Osteocyte (in vitro differentiated cells): ENCODE results near the gene SIL1. TPM values are rescaled to one million over a fixed set of nuclear protein-coding genes. Genes with fewer than 3 reads are reported as not detected.

ENCODE experiments used
- DNase-seq: peaks from one replicate; pipeline ENCODE4 v3.0.0; 2021; ENCODE audit warnings: mixed read lengths; ENCODE audit not compliant: unreplicated experiment; ENCODE audit errors: extremely low spot score
- H3K27ac Mint-ChIP-seq: one replicate; pipeline ENCODE4 v1.8.0; 2021; ENCODE audit warnings: mild to moderate bottlenecking, mixed read lengths; ENCODE audit not compliant: unreplicated experiment
- H3K27me3 Mint-ChIP-seq: one replicate; pipeline ENCODE4 v1.8.0; 2021; ENCODE audit warnings: mixed read lengths; ENCODE audit not compliant: unreplicated experiment
- H3K36me3 Mint-ChIP-seq: one replicate; pipeline ENCODE4 v1.8.0; 2021; ENCODE audit warnings: mixed read lengths; ENCODE audit not compliant: unreplicated experiment
- H3K4me1 Mint-ChIP-seq: one replicate; pipeline ENCODE4 v1.8.0; 2021; ENCODE audit warnings: mixed read lengths; ENCODE audit not compliant: unreplicated experiment
- H3K4me3 Mint-ChIP-seq: one replicate; pipeline ENCODE4 v1.8.0; 2021; ENCODE audit warnings: mild to moderate bottlenecking, moderate library complexity, mixed read lengths; ENCODE audit not compliant: unreplicated experiment
- H3K9me3 Mint-ChIP-seq: one replicate; pipeline ENCODE4 v1.8.0; 2021; ENCODE audit warnings: mixed read lengths; ENCODE audit not compliant: unreplicated experiment
- total RNA-seq: library from RNA; stranded (reverse); gene quantifications from 2 replicates; pipeline ENCODE4 v1.2.1, GENCODE V29; 2021
- TF ChIP-seq, protein P1 (sequence below): fragments of 200-600 bp; sonication (generic); IDR thresholded peaks from 2 replicates; pipeline ENCODE4 v1.5.0; 2021; ENCODE audit warnings: antibody characterized with exemption, mild to moderate bottlenecking, moderate library complexity

The SIL1 gene
- total RNA-seq, 1 donor from 2014 or later = 58.4 TPM

DNA sequence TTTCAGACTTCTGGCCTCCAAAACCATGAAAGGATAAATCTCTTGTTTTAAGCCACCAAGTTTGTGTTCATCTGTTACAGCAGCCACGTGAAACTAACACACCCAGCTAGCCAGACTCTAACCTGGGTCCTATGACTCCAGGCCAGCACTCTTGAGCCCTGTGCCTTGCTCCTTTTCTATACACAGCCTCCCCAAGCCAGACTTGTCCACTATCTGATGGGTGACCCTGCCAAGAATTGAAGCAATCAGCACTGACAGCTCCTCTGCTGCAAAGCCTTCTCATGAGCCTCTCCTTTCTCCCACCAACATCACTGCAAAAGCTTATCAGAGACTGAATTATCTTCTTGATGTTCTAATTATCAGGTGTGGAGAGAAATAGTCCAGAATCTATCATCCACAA, 41.4 kb downstream of the SIL1 start:
- Mint-ChIP-seq H3K27me3 (no peaks in the 10 kb centered on the region), H3K4me3 (no peak overlapping the region), H3K36me3 (peaks cover 4% of the 10 kb centered on the region), H3K4me1 (peaks cover 20% of the 10 kb centered on the region), H3K9me3 (no peaks in the 10 kb centered on the region), H3K27ac (no peak overlapping the region)
- DNase-seq = no peak
- TF ChIP-seq, protein P1, sequence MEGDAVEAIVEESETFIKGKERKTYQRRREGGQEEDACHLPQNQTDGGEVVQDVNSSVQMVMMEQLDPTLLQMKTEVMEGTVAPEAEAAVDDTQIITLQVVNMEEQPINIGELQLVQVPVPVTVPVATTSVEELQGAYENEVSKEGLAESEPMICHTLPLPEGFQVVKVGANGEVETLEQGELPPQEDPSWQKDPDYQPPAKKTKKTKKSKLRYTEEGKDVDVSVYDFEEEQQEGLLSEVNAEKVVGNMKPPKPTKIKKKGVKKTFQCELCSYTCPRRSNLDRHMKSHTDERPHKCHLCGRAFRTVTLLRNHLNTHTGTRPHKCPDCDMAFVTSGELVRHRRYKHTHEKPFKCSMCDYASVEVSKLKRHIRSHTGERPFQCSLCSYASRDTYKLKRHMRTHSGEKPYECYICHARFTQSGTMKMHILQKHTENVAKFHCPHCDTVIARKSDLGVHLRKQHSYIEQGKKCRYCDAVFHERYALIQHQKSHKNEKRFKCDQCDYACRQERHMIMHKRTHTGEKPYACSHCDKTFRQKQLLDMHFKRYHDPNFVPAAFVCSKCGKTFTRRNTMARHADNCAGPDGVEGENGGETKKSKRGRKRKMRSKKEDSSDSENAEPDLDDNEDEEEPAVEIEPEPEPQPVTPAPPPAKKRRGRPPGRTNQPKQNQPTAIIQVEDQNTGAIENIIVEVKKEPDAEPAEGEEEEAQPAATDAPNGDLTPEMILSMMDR = no peak

DNA sequence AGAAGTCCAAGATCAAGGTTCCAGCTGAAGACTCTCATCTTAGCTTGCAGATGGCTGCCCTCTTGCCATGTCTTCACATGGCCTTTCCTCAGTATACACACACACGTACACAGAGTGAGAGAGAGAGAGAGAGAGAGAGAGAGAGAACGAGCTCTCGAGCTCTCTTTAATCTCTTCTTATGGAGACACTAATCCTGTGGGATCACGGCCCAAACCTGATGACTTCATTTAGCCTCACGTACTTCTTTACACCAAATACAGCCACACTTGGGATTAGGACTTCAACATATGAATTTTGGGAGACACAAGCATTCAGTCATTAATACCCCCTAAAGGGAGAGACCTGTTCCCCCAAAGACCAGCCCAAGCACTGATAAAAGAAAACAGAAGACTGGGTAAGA, 42.8 kb downstream of the SIL1 start:
- no peak overlapping the region for H3K4me3 Mint-ChIP-seq
- H3K27me3 Mint-ChIP-seq = no peaks in the 10 kb centered on the region
- TF ChIP-seq, protein P1 = no peak
- H3K9me3 Mint-ChIP-seq = no peaks in the 10 kb centered on the region
- H3K36me3 Mint-ChIP-seq = peaks cover 4% of the 10 kb centered on the region
- H3K4me1 Mint-ChIP-seq = peaks cover 29% of the 10 kb centered on the region
- H3K27ac Mint-ChIP-seq = no peak overlapping the region
- DNase-seq = no peak

DNA sequence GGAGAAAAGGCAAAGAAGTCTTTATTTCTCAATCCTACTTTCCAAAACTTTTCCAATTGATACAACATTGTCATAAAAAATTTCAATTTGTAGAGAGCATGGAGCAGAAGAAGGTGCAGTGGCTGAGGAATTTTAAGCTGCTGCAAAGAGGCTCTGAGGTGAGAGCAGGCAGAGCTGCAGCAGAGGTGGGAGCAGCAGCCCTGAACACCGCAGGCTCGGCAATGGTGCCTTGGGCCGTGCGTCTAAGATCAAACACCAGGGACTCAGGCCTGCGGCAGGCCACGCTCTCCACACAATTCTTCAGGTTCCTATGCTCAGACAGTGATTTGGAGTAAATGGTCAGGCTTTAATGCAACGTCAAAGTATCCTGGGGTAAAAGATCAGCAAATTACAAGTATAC, 46.3 kb downstream of the SIL1 start:
- H3K36me3 Mint-ChIP-seq = peaks cover 2% of the 10 kb centered on the region
- no peak for DNase-seq
- no peaks in the 10 kb centered on the region for H3K9me3 Mint-ChIP-seq
- peaks cover 41% of the 10 kb centered on the region for H3K4me1 Mint-ChIP-seq
- H3K27me3 Mint-ChIP-seq = no peaks in the 10 kb centered on the region
- TF ChIP-seq, protein P1 = no peak
- H3K4me3 Mint-ChIP-seq = no peak overlapping the region
- no peak overlapping the region for H3K27ac Mint-ChIP-seq

DNA sequence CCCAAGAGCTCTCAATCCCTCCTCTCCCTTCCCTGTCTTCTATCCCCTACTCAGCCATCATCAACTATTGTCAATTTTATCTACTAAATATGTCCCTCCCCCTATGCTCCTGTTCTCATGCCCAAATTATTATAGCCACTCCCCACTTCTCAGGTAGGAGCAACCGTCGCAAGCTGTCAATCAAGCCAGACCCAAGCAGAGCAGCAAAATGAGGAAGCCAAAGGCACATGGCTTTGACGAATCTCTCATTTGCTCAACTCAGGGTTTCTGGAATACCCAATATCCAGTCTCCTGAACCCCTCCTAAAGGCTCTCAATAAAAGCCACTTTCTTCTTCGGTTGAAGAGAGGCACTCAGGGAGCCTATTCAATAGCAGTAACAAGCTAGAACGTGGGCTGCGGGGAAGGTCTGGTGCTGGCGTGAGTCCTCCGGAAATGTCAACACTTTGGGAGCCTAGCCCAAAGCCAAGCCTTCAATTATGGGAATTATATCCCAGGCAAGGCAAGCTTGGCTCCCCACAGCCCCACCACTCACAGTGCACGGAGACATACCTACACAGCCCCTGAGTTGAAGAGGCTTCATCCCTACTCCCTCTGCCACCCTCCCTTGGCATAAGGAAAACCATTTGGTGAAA, 47.7 kb downstream of the SIL1 start:
- H3K36me3 Mint-ChIP-seq = no peaks in the 10 kb centered on the region
- H3K9me3 Mint-ChIP-seq = no peaks in the 10 kb centered on the region
- no peak for DNase-seq
- H3K27ac Mint-ChIP-seq = no peak overlapping the region
- peaks cover 43% of the 10 kb centered on the region for H3K4me1 Mint-ChIP-seq
- no peaks in the 10 kb centered on the region for H3K27me3 Mint-ChIP-seq
- H3K4me3 Mint-ChIP-seq = no peak overlapping the region
- TF ChIP-seq, protein P1 = no peak

DNA sequence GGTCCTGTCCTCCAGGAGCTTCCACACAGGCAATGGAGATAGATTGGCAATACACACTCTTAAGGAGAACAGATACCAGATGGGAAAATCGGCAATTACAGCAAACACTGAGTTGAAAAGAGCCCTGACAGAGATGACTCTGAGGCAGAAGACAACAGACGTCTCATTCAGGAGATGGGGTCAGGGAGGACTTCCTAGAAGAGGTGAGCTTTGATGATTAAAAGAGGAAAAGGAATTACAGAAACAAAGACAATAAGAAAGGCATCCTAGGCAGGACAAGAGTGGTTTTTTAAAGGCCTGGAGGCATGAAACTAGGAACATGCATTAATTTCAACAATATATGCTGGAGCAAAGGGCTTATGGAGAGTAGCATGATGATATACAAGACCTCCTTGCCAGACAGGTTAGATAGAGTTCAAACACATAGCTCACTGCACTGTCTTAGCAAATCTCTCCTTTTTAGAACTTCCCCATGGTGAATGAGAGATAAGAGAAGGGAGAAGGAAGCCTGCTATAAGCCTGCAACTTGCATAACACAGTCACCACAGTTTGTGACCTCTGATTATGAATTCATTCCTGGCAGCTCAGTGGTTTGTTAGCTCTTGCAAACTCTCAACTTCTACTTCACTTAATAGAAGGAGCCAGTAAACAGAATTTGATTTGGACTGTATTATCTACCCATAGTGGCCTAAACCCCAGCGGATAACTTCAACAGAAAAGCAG, 48.5 kb downstream of the SIL1 start:
- TF ChIP-seq, protein P1 = no peak
- no peak for DNase-seq

More for the DNA sequence above, 48.5 kb downstream of the SIL1 start:
- Mint-ChIP-seq H3K4me3 (no peak overlapping the region), H3K27ac (no peak overlapping the region), H3K9me3 (no peaks in the 10 kb centered on the region), H3K36me3 (no peaks in the 10 kb centered on the region), H3K27me3 (no peaks in the 10 kb centered on the region), H3K4me1 (peaks cover 48% of the 10 kb centered on the region)
